ENCODE data around the gene ELMO1. TPM values are rescaled to one million over a fixed set of nuclear protein-coding genes. Genes with fewer than 3 reads are reported as not detected.

Gene ELMO1
- total RNA-seq, 1 donor from 2014 or later = 11.4 TPM

- no peak for DNase-seq (ENCODE audit: low spot score)
- intact Hi-C loops (cut with DNase I) = no loop called here
Measured at GRCh38 chr7:36942955-36943354, 505.7 kb downstream of the ELMO1 start.

DNA sequence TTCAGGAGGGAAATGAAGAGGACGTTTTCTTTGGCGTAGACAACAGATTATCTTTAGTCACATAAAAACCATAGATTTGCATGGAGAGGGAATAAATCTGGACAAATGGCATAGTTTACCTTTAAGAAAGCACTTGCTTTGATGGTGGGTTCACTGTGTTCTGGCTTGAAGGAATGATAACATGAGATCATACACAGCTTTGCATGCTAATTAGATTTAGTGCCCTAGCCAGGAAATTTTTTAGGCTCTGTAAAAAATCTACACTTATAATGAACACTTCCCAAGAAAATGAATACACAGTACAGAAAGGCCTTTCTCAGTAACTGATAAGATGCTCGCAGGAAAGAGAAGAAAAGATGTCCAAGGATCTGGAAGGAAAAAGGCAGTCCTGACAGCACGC is 506.1 kb downstream of the ELMO1 start:
- intact Hi-C loops (cut with DNase I) = no loop called here
- no peak for DNase-seq (ENCODE audit: low spot score)

- intact Hi-C loops (cut with DNase I) = no loop called here
- no peak for DNase-seq (ENCODE audit: low spot score)
Measured at GRCh38 chr7:36942025-36942424, 506.6 kb downstream of the ELMO1 start.

GRCh38 chr7:36941359-36941758 is 507.3 kb downstream of the ELMO1 start:
- intact Hi-C loops (cut with DNase I) = no loop called here
- no peak for DNase-seq (ENCODE audit: low spot score)

DNA sequence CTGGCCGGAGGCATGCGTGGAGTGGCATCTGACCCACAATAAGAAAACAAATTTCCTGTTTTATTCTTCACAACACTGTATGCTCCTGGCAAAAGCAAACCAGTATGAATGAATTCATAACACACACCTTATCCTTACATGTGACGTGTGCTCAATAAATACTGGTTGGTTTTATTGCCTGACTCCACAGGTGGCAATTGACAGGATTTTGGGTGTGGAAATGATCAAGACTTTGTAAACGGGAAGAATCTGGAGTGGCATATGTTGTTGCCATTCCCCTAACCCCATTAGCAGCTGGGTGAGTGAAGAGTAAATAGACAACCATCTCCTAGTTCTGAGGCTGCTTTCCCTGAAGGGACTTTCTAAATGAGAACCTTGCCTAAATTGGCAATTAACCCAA is 508.8 kb downstream of the ELMO1 start:
- no peak for DNase-seq (ENCODE audit: low spot score)
- intact Hi-C loops (cut with DNase I) = no loop called here

DNA sequence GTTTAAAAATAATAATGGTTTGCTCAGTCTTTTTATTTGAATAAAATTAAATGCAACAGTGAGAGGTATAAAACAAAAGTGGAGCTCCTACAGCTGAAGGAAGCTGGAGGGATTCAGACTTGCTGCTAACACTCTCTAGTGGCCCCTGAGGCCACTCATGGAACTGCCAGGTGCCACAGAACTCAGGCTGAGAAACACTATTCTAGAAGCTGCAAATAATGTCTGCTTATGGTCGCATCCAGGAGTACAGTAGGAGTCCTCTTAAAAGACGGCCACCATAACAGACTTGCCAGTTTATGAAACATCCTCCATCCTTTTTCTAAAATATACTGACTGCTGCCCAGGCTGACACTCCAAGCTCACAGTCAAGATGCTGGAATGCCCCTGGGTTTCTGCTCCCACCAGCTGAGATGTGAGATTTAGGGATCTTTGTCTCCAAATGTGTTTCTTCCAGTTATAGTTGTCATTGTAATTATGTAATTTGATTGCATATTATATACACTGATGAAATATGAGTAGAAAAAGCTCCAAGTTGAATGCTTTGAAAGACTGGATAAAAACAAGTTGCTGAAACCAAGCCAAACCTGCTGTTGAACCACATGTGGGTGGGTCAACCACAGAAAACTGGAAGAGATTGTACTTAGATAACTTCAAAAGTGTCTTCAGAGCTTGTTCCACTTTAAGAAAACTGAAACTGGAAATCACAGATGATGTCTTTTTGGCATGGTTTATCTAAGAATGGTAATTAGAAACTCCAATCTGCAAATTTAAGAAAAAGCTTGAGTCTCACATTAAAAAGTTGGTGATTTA is 510.7 kb downstream of the ELMO1 start:
- no peak for DNase-seq (ENCODE audit: low spot score)
- intact Hi-C loops (cut with DNase I) = no loop called here

GRCh38 chr7:36931892-36932291 is 516.8 kb downstream of the ELMO1 start:
- intact Hi-C loops (cut with DNase I) = no loop called here
- no peak for DNase-seq (ENCODE audit: low spot score)

- no peak for DNase-seq (ENCODE audit: low spot score)
- intact Hi-C loops (cut with DNase I) = no loop called here
Measured at GRCh38 chr7:36929791-36930190, 518.9 kb downstream of the ELMO1 start.

DNA sequence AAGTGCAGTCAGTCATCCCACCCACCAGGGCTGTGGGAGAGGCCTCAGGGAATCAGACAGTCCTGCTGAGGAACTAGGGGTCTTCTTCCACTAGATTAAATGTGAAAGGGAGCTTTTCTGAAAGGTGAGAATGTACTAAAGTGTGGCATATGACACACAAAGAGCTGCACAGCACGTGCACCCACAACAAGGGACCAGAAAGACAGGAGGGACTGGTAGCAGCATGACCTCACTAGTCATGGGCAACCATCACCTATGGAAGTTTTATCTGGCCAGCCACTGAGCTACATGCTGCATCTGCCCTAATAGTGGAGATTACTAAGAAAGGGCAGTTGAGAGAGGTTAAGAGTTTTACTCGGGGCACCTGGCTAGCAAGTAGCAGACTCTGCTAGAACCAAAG is 519.9 kb downstream of the ELMO1 start:
- intact Hi-C loops (cut with DNase I) = no loop called here
- DNase-seq (ENCODE audit: low spot score) = no peak

DNA sequence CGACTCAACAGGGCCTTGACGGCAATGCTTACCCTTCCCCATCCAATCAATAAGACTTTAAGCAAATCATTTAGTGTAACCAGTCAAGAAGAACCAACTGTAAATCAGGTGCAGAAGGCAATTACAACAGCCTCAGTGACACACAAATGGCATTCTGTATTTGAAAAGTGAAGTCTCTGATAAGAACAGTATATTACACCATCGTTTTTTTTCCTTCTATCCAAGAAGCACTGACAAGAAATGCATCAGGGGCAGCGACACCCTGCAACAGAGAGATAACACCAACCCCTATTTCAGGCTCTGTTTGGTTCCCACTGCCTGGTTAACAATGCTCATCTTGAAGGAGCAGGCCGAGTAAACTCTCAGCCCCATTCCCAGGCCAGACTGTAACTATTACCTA is 520.4 kb downstream of the ELMO1 start:
- DNase-seq (ENCODE audit: low spot score) = no peak
- intact Hi-C loops (cut with DNase I) = no loop called here

- intact Hi-C loops (cut with DNase I) = no loop called here
- DNase-seq (ENCODE audit: low spot score) = no peak
Measured at GRCh38 chr7:36925691-36926090, 523.0 kb downstream of the ELMO1 start.

GRCh38 chr7:36925207-36925606 is 523.5 kb downstream of the ELMO1 start:
- DNase-seq (ENCODE audit: low spot score) = no peak
- intact Hi-C loops (cut with DNase I) = no loop called here

GRCh38 chr7:36923943-36924436 is 524.7 kb downstream of the ELMO1 start:
- intact Hi-C loops (cut with DNase I) = no loop called here

GRCh38 chr7:36923185-36923584 is 525.5 kb downstream of the ELMO1 start:
- no peak for DNase-seq (ENCODE audit: low spot score)
- intact Hi-C loops (cut with DNase I) = no loop called here

More at GRCh38 chr7:36923943-36924436, 524.7 kb downstream of the ELMO1 start:
- DNase-seq (ENCODE audit: low spot score) = no peak

GRCh38 chr7:36920433-36920832 is 528.2 kb downstream of the ELMO1 start:
- intact Hi-C loops (cut with DNase I) = no loop called here
- DNase-seq (ENCODE audit: low spot score) = no peak

- intact Hi-C loops (cut with DNase I) = no loop called here
Measured at GRCh38 chr7:36919738-36920137, 528.9 kb downstream of the ELMO1 start.

DNA sequence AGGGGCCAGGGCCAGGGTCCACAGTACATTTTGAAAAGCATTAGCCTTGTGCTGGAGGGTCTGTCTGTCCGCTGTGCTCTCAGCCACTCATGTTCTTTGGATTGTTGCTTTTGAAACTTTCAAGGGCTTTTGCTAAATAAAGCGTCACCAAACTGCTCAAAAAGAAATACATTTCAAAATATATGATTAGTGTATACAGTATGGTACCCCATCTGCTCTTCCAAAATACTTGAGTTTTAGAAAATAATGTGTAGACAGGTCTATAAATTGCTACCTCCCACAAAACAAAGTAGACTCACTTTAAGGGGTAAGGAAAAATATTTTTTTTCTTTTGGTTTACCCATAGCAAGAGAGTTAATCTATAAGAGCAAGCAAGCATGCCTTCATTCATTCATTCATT is 530.1 kb downstream of the ELMO1 start:
- no peak for DNase-seq (ENCODE audit: low spot score)
- intact Hi-C loops (cut with DNase I) = no loop called here

More at GRCh38 chr7:36919738-36920137, 528.9 kb downstream of the ELMO1 start:
- DNase-seq (ENCODE audit: low spot score) = no peak

GRCh38 chr7:36916619-36917018 is 532.0 kb downstream of the ELMO1 start:
- no peak for DNase-seq (ENCODE audit: low spot score)
- intact Hi-C loops (cut with DNase I) = no loop called here

GRCh38 chr7:36916116-36916515 is 532.5 kb downstream of the ELMO1 start:
- intact Hi-C loops (cut with DNase I) = no loop called here
- DNase-seq (ENCODE audit: low spot score) = no peak

- intact Hi-C loops (cut with DNase I) = no loop called here
- no peak for DNase-seq (ENCODE audit: low spot score)
Measured at GRCh38 chr7:36911788-36912187, 536.9 kb downstream of the ELMO1 start.

DNA sequence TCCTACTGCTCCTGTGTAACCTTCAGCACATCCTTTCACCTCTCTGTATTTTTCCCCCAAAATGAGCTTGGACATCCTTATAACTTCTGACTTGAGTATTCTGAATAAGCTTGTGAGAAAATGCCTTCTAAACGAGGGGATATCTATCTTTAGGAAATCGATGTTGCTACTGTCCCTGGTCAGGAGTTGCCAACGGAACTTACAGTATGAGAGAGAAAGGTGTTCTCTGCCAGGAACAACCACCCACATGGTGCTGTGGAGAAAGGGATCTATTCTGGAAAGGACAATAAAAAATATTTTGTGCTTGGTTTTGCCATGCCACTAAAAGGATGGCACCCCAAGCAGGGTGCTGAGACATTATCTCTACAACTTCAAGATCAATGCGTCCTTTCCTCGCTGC is 537.8 kb downstream of the ELMO1 start:
- no peak for DNase-seq (ENCODE audit: low spot score)
- intact Hi-C loops (cut with DNase I) = no loop called here

- intact Hi-C loops (cut with DNase I) = no loop called here
- DNase-seq (ENCODE audit: low spot score) = no peak
Measured at GRCh38 chr7:36910401-36910800, 538.3 kb downstream of the ELMO1 start.
